Large intestine (tissue), 3 donors: ENCODE measurements around the gene RALA. TPM values are rescaled to one million over a fixed set of nuclear protein-coding genes. Genes with fewer than 3 reads are reported as not detected.
"Not testable (repeated sequence)": the region's sequence is repeated elsewhere in the genome, so short reads cannot be mapped to it uniquely, and the experiment has no call there.

Experiments
- DNase-seq, 2 donors: peaks; one replicate each; pipeline versions ENCODE4 v3.0.0 to v3.0.0-alpha.2; 2013
- H3K27ac ChIP-seq: one replicate; pipeline ENCODE4 v1.5.1; 2013; ENCODE audit warnings: low read length
- H3K27me3 ChIP-seq: 2 replicates; pipeline ENCODE4 v1.6.1; 2013; ENCODE audit warnings: low read length; ENCODE audit not compliant: control insufficient read depth, insufficient read depth
- H3K36me3 ChIP-seq: 2 replicates; pipeline ENCODE4 v1.6.1; 2013; ENCODE audit warnings: low read length; ENCODE audit not compliant: control insufficient read depth, insufficient read depth
- H3K4me1 ChIP-seq: one replicate; pipeline ENCODE4 v1.6.1; 2013; ENCODE audit warnings: low read length; ENCODE audit not compliant: control insufficient read depth, insufficient read depth
- H3K4me3 ChIP-seq: one replicate; pipeline ENCODE4 v1.5.1; 2013; ENCODE audit warnings: low read length
- H3K9me3 ChIP-seq: one replicate; pipeline ENCODE4 v1.6.1; 2013; ENCODE audit warnings: mild to moderate bottlenecking, low read depth, low read length, moderate library complexity; ENCODE audit not compliant: control insufficient read depth
- WGBS: methylation state at CpG from one replicate; pipeline ENCODE4 v1.1.5; 2013; ENCODE audit warnings: low lambda C conversion rate; ENCODE audit not compliant: insufficient coverage; 5-methylcytosine and 5-hydroxymethylcytosine counted together
- polyA plus RNA-seq: library from polyadenylated mRNA; unstranded; fragments of 120-200 nt; gene quantifications from one replicate; pipeline ENCODE4 v1.2.1, GENCODE V29; 2013

The RALA gene
- polyA plus RNA-seq, 1 donor = 38.7 TPM

- Histone ChIP-seq H3K27ac (no peak overlapping the region), H3K4me1 (no peaks in the 10 kb centered on the region), H3K27me3 (no peaks in the 10 kb centered on the region), H3K9me3 (no peaks in the 10 kb centered on the region), H3K36me3 (no peaks in the 10 kb centered on the region), H3K4me3 (no peak overlapping the region)
- 100% methylated on average over 2 of the region's 2 CpGs for WGBS
- no peak for DNase-seq
Observed at GRCh38 chr7:39676346-39676745, 53.0 kb downstream of the RALA start.

GRCh38 chr7:39678930-39679709 lies 55.7 kb downstream of the RALA start:
- no peaks in the 10 kb centered on the region for H3K9me3 ChIP-seq
- H3K4me3 ChIP-seq = no peak overlapping the region
- no peak for DNase-seq
- H3K27me3 ChIP-seq = no peaks in the 10 kb centered on the region
- 91% methylated on average over 4 of the region's 6 CpGs for WGBS
- H3K4me1 ChIP-seq = peaks cover 4% of the 10 kb centered on the region
- H3K27ac ChIP-seq = no peak overlapping the region
- no peaks in the 10 kb centered on the region for H3K36me3 ChIP-seq

DNA sequence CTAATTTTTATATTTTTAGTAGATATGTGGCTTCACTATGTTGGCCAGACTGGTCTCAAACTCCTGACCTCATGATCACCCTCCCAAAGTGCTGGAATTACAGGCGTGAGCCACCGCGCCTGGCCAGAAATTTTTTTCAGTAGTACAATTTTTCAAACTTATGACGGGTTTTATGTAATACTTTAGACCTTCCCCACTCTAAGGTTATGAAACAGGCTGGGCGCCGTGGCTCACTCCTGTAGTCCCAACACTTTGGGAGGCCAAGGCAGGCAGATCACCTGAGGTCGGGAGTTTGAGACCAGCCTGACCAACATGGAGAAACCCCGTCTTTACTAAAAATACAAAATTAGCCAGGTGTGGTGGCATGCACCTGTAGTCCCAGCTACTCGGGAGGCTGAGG lies 56.5 kb downstream of the RALA start:
- not testable (repeated sequence) for H3K4me1 ChIP-seq, H3K4me3 ChIP-seq, H3K9me3 ChIP-seq, DNase-seq, H3K36me3 ChIP-seq, H3K27me3 ChIP-seq, H3K27ac ChIP-seq
- no CpG with 5 or more reads among the region's 9 CpGs for WGBS

GRCh38 chr7:39681887-39682441 lies 58.6 kb downstream of the RALA start:
- WGBS = no CpG with 5 or more reads among the region's 3 CpGs
- H3K4me3 ChIP-seq = no peak overlapping the region
- no peaks in the 10 kb centered on the region for H3K27me3 ChIP-seq
- no peak overlapping the region for H3K27ac ChIP-seq
- no peaks in the 10 kb centered on the region for H3K9me3 ChIP-seq
- no peaks in the 10 kb centered on the region for H3K36me3 ChIP-seq
- peaks cover 4% of the 10 kb centered on the region for H3K4me1 ChIP-seq
- no peak for DNase-seq

DNA sequence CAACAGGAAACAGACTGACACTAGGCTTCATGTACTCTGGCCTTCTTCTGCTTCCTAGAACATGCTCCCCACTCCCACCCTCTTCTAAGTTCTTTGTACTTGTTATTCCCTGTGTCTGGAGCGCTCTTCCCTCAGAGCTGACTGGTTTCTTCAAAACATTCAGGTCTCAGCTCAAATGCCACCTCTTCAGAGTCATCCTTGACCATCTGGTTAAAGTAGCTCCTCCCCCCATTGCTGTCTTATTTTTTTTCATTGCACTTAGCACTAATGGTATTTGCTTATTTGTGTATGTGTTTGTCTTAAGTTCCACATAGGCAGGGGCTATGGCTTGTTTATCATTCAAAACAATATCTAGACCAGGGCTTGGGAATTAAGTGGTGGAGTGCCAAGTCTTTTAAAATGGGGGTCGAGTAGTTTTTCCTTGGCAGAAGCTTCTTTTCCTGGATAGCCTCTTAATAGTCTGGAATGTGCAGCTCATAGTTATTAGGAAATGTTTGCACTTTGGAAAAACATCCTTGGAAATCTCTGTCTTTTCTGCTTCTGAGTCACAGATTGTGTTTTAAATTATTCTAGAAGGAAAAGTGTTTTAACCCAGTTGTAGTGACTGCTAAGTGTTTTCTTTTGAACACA lies 60.0 kb downstream of the RALA start:
- no CpG with 5 or more reads among the region's 2 CpGs for WGBS
- Histone ChIP-seq H3K27ac (peak overlapping the region; percentile 5), H3K4me3 (no peak overlapping the region), H3K36me3 (peaks cover 4% of the 10 kb centered on the region), H3K27me3 (no peaks in the 10 kb centered on the region), H3K9me3 (no peaks in the 10 kb centered on the region), H3K4me1 (peaks cover 4% of the 10 kb centered on the region)
- DNase-seq = peak in 1 of 2 donors; percentile 12

DNA sequence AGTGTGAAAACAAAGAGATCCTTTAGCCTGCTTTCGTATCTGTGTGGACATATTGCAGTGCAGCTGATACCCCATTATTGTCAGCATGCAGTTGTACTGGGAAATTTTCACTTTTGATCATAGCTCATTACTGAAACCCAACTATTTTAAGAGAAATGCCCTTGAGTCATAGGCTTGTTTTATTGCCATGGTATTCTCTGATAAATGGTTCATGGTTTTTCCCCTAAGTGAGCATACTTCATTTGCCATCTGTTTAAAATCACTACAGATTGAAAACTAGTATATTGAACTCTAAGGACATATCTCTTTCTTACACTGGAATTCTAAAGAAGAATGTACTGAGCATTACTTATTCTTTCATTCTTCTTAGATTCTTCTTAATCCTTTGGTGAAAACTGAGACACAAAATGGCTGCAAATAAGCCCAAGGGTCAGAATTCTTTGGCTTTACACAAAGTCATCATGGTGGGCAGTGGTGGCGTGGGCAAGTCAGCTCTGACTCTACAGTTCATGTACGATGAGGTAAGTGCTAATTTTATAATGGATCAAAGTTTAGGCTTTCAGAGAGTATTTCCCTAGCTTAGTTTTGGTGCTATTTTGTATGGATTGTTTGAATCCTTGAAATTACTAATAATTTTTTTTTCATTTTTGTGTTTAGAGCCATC lies 63.0 kb downstream of the RALA start:
- no peak for DNase-seq
- 100% methylated on average over 2 of the region's 3 CpGs for WGBS
- no peak overlapping the region for H3K27ac ChIP-seq
- H3K9me3 ChIP-seq = no peaks in the 10 kb centered on the region
- H3K36me3 ChIP-seq = peaks cover 20% of the 10 kb centered on the region
- H3K4me3 ChIP-seq = no peak overlapping the region
- no peaks in the 10 kb centered on the region for H3K27me3 ChIP-seq
- peaks cover 4% of the 10 kb centered on the region for H3K4me1 ChIP-seq

- H3K4me3 ChIP-seq = no peak overlapping the region
- H3K9me3 ChIP-seq = no peaks in the 10 kb centered on the region
- H3K36me3 ChIP-seq = peaks cover 30% of the 10 kb centered on the region
- WGBS = no CpG with 5 or more reads among the region's 9 CpGs
- DNase-seq = no peak
- no peaks in the 10 kb centered on the region for H3K27me3 ChIP-seq
- no peaks in the 10 kb centered on the region for H3K4me1 ChIP-seq
- no peak overlapping the region for H3K27ac ChIP-seq
Observed at GRCh38 chr7:39688611-39689480, 65.5 kb downstream of the RALA start.

GRCh38 chr7:39691821-39692220 lies 68.4 kb downstream of the RALA start:
- WGBS = no CpG with 5 or more reads among the region's 2 CpGs
- Histone ChIP-seq H3K36me3 (peaks cover 35% of the 10 kb centered on the region), H3K9me3 (no peaks in the 10 kb centered on the region), H3K27me3 (no peaks in the 10 kb centered on the region), H3K4me3 (no peak overlapping the region), H3K27ac (no peak overlapping the region), H3K4me1 (no peaks in the 10 kb centered on the region)
- DNase-seq = no peak

GRCh38 chr7:39693086-39693485 lies 69.7 kb downstream of the RALA start:
- DNase-seq, H3K27me3 ChIP-seq, H3K4me1 ChIP-seq, H3K9me3 ChIP-seq, H3K4me3 ChIP-seq, H3K27ac ChIP-seq: not testable (repeated sequence)
- peaks cover 43% of the 10 kb centered on the region for H3K36me3 ChIP-seq
- WGBS = no CpG with 5 or more reads among the region's 4 CpGs

DNA sequence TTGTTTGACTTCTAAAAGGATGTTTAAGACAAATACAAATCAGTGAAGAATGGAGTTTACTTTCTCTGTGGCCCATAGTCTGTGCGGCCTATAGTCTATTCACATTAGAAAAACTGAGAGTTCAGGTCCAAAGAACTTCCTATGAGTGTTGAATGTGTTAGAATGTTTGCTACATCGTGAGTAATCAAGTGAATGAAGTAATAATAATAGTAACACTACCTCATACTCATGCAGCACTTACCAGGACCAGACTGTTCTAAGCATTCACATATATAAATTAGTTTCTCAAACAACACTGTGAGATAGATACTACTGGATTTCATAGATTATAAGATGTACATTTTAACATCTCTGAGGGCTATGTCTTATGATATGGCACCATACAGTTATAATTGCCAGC lies 70.4 kb downstream of the RALA start:
- no peaks in the 10 kb centered on the region for H3K9me3 ChIP-seq
- H3K27me3 ChIP-seq = no peaks in the 10 kb centered on the region
- H3K4me3 ChIP-seq = no peak overlapping the region
- peaks cover 44% of the 10 kb centered on the region for H3K36me3 ChIP-seq
- no CpG with 5 or more reads among the region's 2 CpGs for WGBS
- no peak overlapping the region for H3K27ac ChIP-seq
- DNase-seq = no peak
- no peaks in the 10 kb centered on the region for H3K4me1 ChIP-seq
